K562 treated with DMSO at 1 percent for 12 hours (cell line): ENCODE results near the gene RNU6-7. TPM values are rescaled to one million over a fixed set of nuclear protein-coding genes. Genes with fewer than 3 reads are reported as not detected.

Experiments
- total RNA-seq: library from RNA; unstranded; fragments of 300-600 nt; gene quantifications from 2 replicates; pipeline ENCODE4 v1.2.3, GENCODE V29; 2022; ENCODE audit not compliant: insufficient read depth

RNU6-7 gene
- total RNA-seq = not detected in 2 replicates

DNA sequence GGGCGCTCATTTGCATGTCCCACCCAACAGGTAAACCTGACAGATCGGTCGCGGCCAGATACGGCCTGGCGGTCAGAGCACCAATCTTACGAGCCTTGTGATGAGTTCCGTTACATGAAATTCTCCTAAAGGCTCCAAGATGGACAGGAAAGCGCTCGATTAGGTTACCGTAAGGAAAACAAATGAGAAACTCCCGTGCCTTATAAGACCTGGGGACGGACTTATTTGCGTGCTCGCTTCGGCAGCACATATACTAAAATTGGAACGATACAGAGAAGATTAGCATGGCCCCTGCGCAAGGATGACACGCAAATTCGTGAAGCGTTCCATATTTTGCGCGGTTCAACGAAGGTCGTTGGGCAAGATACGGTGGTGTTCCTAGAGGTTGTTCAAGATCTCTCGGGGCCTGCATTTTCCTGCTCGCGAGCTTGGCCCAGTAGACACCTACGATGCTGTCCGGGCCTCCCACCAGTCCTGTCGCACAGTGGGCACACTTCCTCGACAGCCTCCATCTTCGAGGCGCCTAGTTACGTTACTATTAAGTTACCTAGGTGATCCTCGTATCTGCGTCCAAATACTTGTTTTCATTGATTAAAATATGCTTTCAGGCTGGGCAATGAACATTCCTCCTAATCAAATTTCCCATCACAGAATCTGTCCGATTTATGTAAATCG is at the start of gene RNU6-7:
Gene RNU6-7, plus strand, starts transcription at position 230 of the 675 bp plus-strand sequence.

GRCh38 chr14:32202998-32203882 is 1.4 kb downstream of the RNU6-7 start, which contains the start of gene RNU6-8:
Gene RNU6-8 (minus strand): TSS chr14:32203269.

Other genes with a start within 250 kb of the RNU6-7 start
- 2.1 and 12.5 TPM in 2 replicates for gene ARHGAP5, start 124.7 kb upstream of the RNU6-7 start, total RNA-seq
- not detected in 2 replicates for gene RNU6-8, start 1.2 kb downstream of the RNU6-7 start, total RNA-seq
- 0.15 TPM in 1 of 2 replicates, not detected in the other for gene AKAP6, start 127.3 kb downstream of the RNU6-7 start, total RNA-seq